T-helper 17 cell (primary cell): Measurements from ENCODE around the gene MYO7B. TPM values are rescaled to one million over a fixed set of nuclear protein-coding genes. Genes with fewer than 3 reads are reported as not detected.
A peak's percentile ranks its signal among the peaks of the same experiment; 100 is the strongest.

Experiments used
- ATAC-seq: fragments of 150-1000 bp; cut with Tn5 transposase; 2 replicates; pipeline ENCODE4 v1.10.0; 2021; ENCODE audit warnings: mild to moderate bottlenecking, moderate library complexity
- DNase-seq, 3 donors: peaks; one replicate each; pipeline versions ENCODE4 v3.0.0 to v3.0.0-alpha.2; 2020 to 2021
- H3K9me3 ChIP-seq: one replicate; pipeline ENCODE4 v1.7.0; 2013; ENCODE audit warnings: low read length, mild to moderate bottlenecking; ENCODE audit not compliant: control insufficient read depth, poor library complexity, severe bottlenecking
- H3K27ac Mint-ChIP-seq: one replicate; pipeline ENCODE4 v1.8.0; 2022; ENCODE audit warnings: mild to moderate bottlenecking, moderate library complexity, mixed read lengths
- H3K27me3 Mint-ChIP-seq: one replicate; pipeline ENCODE4 v1.8.0; 2022; ENCODE audit warnings: mixed read lengths
- H3K36me3 Mint-ChIP-seq: one replicate; pipeline ENCODE4 v1.8.0; 2022; ENCODE audit warnings: low read depth, mixed read lengths
- H3K4me1 Mint-ChIP-seq: one replicate; pipeline ENCODE4 v1.8.0; 2022; ENCODE audit warnings: mild to moderate bottlenecking, mixed read lengths
- H3K4me3 Mint-ChIP-seq: one replicate; pipeline ENCODE4 v1.8.0; 2022; ENCODE audit warnings: mild to moderate bottlenecking, moderate library complexity, mixed read lengths
- total RNA-seq, 4 donors: library from RNA in 2 of 4; stranded (reverse) in 2 of 4; gene quantifications; one replicate each; pipeline ENCODE4 v1.2.3 and lab custom pipeline; 2022 to 2026

Gene MYO7B
- total RNA-seq, 2 donors from 2014 or later: 0.23 to 0.75 TPM

DNA sequence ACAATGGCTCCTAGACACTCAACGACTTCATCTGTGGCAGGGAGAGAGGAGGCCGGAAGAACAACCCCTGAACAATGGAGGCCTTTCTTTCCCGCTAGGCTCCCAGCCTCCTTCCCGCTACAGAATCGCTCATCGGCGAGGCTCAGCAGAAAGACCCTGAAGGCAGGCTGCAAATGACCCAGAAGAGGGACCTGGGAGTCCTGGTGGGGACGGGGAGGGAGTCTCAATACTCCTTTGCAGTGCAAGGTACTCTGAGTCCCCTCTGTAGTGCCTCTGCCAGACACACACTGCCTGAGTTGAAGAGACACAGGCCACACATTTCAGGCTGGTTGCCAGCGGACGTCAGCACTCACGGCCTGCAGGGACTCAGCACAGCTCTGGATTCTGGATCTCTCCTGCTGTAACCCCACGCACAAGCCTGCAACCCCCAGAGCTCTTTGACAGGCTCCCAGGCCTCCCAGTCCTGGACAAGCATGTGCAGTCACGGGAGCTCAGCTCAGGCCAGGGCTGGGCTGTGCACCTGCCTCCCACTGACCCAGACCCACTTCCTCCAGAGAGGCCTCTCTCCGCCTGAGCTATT, 116.6 kb downstream of the MYO7B start:
- peaks cover 3% of the 10 kb centered on the region for H3K36me3 Mint-ChIP-seq
- peaks cover 17% of the 10 kb centered on the region for H3K4me1 Mint-ChIP-seq
- peaks cover 22% of the 10 kb centered on the region for H3K27me3 Mint-ChIP-seq
- ATAC-seq (no peak), DNase-seq (no peak)
- no peak overlapping the region for H3K27ac Mint-ChIP-seq
- H3K4me3 Mint-ChIP-seq: no peak overlapping the region
- H3K9me3 ChIP-seq: no peaks in the 10 kb centered on the region

DNA sequence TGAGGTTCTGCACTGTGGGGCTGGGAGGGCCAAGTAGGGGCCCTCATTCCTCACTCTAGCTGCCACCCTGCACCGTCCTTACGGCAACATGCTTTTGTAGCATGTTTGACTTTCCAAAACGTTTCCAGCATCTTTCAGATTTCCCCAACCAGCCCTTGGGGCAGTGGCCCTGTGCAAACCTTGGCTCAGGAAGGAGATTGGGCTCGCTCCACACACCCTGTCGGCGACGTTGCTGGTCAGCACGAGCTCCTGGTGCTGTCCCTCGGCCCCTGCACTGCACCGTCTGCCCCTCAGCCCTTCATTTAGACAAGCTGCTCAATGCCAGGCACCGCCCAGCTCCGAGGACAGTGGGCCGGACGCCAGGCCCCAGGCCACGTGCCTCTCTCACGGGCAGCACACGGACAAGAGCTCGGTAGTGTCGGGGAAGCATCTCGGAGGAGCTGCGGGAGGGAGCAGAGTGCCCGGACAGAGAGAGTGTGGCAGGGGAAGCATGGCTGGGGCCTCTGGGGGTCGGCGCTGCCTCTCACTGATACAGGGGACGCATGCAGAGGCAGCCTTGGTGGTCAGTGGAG, 117.4 kb downstream of the MYO7B start:
- Mint-ChIP-seq H3K4me3 (peak overlapping the region; percentile 36), H3K27me3 (peaks cover 26% of the 10 kb centered on the region), H3K27ac (no peak overlapping the region), H3K36me3 (peaks cover 3% of the 10 kb centered on the region), H3K4me1 (peaks cover 12% of the 10 kb centered on the region)
- no peaks in the 10 kb centered on the region for H3K9me3 ChIP-seq
- ATAC-seq (no peak), DNase-seq (no peak)

DNA sequence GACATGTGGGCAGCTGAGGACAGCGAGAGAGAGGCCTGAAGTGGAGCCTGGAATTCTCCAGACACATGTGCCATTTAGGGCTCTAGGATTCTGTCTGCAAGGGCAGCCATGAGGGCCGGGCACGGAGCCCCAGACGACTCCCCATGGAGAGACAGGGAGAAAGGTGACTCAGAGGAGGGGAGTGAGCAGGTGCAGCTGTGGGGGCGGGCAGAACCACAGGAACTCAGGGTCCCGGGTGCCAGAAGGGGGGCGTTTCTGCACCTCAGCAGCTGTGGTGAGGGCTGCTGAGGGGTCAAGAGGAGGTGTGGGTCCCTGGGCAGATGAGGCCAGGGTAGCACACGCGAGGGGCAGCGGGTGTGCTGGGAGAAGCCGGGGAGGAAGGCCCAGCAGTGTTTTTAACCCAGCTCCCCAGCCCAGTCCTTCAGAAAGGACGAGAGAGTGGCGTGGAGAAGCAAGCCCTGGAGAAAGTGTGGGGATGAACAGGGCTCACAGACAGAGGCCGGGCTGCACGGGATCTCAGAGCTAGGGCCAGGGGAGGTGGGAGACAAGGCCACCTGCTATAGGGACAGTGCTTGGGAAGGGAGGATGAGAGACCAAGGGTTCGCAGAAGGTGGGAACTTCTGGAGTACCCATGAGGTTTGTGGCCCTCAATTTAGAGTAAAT, 118.1 kb downstream of the MYO7B start:
- no peak for DNase-seq
- H3K4me1 Mint-ChIP-seq: peaks cover 9% of the 10 kb centered on the region
- H3K4me3 Mint-ChIP-seq: no peak overlapping the region
- peaks cover 3% of the 10 kb centered on the region for H3K36me3 Mint-ChIP-seq
- no peak for ATAC-seq
- no peak overlapping the region for H3K27ac Mint-ChIP-seq
- no peaks in the 10 kb centered on the region for H3K9me3 ChIP-seq
- H3K27me3 Mint-ChIP-seq: peaks cover 28% of the 10 kb centered on the region

DNA sequence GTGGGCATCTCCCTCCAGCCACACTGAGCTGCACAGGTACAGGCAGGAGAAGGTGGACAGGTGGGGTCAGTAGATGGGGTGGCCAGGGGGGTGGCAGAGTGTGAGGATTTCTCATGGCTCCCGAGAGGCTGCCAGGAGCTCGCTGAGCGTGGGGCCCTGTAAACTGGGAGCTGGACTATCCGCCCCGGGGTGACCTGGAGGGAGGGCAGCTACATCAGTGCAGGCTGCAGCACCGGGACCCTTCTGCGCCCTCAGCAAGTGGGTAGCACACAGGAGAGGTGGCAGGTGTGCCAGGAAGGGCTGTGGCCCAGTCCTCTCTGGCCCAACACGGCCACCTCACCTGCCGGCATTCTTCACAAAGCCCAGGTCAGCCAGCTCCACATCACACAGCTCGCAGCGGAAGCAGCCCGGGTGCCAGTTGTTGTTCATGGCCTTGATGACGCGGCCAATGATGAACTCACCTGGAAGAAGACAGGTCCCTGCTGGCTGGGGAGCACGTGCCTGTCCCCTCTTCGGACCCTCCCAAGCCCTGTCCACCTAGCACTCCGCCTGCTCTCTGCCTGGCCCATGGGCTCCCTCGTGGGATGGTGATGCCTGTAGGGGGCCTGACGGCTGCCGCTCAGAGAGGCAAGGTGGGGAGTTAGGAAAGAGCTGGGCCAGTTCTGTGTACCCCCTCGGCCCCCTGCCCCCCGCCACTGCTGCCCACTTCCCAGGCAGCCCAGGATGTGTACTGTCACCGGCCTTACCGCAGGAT, 118.8 kb downstream of the MYO7B start:
- H3K4me3 Mint-ChIP-seq: no peak overlapping the region
- peaks cover 4% of the 10 kb centered on the region for H3K4me1 Mint-ChIP-seq

DNA sequence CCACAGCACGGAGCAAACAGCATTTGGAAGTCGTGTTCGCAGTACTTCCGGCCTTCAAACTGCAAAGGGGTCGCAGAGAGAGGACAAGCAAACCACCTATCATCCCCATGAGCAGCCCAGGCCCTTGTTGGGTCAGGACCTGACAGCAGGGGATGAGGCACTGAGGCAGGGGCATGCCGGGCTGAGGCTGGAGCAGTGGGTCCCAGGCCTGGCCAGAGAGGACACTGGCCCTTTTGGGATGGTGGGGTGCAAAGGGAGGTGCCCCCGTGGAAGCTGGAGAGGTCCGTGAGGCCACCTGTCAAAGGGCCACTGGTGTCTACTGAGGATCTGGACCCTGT, 119.3 kb downstream of the MYO7B start:
- Mint-ChIP-seq H3K4me3 (no peak overlapping the region), H3K4me1 (peaks cover under 1% of the 10 kb centered on the region), H3K36me3 (peaks cover 3% of the 10 kb centered on the region), H3K27ac (no peak overlapping the region), H3K27me3 (peaks cover 35% of the 10 kb centered on the region)
- ATAC-seq: no peak
- DNase-seq: no peak
- no peaks in the 10 kb centered on the region for H3K9me3 ChIP-seq

More for the DNA sequence above, 118.8 kb downstream of the MYO7B start:
- ATAC-seq (no peak), DNase-seq (no peak)
- Mint-ChIP-seq H3K27me3 (peaks cover 34% of the 10 kb centered on the region), H3K36me3 (peaks cover 3% of the 10 kb centered on the region), H3K27ac (no peak overlapping the region)
- H3K9me3 ChIP-seq: no peaks in the 10 kb centered on the region

DNA sequence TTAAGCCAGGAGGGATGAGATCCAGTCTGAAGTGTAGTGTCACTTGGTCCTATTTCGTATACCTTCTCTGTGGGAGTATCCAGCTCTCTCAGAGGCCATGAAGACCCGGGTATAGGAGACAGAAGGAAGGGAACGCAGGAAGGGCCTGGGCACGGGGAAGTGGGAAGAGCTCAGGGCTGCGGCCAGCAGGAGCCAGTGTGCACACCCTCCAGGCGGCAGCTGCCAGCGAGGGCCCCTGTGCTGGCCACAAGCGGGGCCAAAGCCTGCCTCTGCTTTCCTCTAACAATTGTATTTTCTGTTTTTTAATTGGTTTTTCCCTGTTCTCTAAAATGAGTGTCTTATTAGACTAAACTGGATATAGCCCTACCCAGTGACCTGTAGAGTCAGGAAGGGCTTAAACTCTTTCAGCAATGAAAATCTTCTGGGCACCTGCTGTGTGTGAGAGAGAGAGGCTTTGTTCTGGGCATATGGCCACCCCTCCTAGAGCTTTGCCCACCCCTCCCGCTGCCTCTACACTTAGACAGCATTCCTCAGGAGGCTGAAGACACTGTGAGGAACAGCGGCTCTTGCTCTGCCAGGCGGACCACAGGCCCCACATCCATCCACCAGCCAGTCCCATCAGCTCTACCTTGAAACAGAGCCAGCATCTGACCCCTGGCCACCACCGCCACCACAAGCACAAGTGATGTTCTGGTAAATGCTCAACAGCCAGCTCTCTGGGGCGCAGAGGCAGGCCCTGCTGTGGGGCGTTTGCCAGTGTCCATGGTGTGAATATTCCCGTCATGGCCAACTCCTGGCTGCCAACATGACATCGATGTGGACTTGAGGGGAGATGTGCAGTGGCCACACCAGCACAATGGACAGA, 120.0 kb downstream of the MYO7B start:
- peaks cover 42% of the 10 kb centered on the region for H3K27me3 Mint-ChIP-seq
- DNase-seq: no peak
- H3K4me3 Mint-ChIP-seq: no peak overlapping the region
- no peaks in the 10 kb centered on the region for H3K9me3 ChIP-seq
- no peak for ATAC-seq
- peaks cover 3% of the 10 kb centered on the region for H3K36me3 Mint-ChIP-seq
- no peak overlapping the region for H3K27ac Mint-ChIP-seq
- no peaks in the 10 kb centered on the region for H3K4me1 Mint-ChIP-seq

DNA sequence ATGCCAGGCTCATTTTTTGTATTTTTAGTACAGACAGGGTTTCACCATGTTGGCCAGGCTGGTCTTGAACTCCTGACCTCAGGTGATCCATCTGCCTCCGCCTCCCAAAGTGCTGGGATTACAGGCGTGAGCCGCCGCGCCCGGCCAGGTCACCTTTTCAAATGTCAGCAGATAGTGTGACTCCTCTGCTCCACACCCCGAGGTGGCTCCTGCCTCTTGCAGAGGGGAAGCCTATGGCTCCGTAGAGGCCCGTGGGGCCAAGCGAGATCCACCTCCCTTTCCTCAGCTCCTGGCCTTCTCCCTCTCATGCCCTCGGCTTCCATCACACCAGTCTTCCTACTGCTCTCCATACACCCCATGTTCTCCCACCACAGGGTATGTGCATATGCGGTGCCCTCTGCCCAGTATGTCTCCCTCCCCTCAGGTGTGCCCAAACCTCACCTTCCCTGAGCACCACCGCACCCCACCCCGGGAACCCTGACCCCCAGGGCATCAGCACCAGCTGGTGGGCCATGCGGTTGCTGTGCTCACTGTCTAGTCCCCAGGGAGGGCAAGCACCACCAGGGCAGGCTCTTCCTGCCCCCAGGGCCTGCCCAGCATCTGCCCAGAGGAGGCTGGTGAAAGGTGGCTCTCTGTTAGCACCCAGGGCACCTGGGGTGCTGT, 121.2 kb downstream of the MYO7B start:
- Mint-ChIP-seq H3K4me3 (no peak overlapping the region), H3K36me3 (peaks cover 3% of the 10 kb centered on the region), H3K27me3 (peaks cover 48% of the 10 kb centered on the region), H3K27ac (no peak overlapping the region), H3K4me1 (no peaks in the 10 kb centered on the region)
- no peak for DNase-seq
- H3K9me3 ChIP-seq: no peaks in the 10 kb centered on the region
- no peak for ATAC-seq

DNA sequence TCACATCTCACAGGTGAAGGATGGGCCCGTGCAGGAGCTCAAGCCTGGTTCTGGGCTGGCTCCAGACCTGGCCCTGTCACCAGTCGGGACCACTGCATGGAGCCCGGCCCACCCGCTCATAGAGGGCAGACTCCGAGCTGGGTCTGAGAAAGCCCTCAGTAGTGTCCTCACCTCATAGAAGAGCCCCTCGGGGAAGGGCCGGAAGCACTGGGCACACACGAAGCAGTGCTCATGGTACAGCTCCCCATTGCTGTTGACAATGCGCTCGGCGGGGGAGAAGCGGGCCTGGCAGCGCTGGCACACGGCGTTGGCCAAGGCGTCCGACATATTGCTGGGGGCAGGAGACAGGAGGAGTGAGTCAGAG, 121.7 kb downstream of the MYO7B start:
- no peak overlapping the region for H3K27ac Mint-ChIP-seq
- H3K9me3 ChIP-seq: no peaks in the 10 kb centered on the region
- no peak overlapping the region for H3K4me3 Mint-ChIP-seq
- ATAC-seq (no peak), DNase-seq (no peak)
- H3K36me3 Mint-ChIP-seq: peaks cover 3% of the 10 kb centered on the region
- H3K27me3 Mint-ChIP-seq: peaks cover 53% of the 10 kb centered on the region
- H3K4me1 Mint-ChIP-seq: no peaks in the 10 kb centered on the region

DNA sequence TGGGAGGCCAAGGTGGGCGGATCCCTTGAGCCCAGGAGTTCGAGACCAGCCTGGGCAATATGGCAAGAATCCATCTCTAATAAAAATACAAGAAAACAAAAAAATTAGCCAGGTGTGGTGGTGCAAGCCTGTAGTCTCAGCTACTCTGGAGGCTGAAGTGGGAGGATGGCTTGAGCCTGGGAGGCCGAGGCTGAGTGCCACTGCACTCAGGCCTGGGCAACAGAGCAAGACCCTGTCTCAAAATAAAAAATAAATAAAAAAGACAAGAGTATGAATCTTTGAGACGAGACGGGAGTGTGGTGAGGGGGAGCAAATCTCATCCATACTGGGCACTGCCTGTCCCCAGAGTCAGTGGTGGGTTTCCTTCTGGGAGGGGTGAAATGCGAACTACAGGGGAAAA, 122.7 kb downstream of the MYO7B start:
- Mint-ChIP-seq H3K27ac (no peak overlapping the region), H3K36me3 (peaks cover 3% of the 10 kb centered on the region), H3K4me1 (no peaks in the 10 kb centered on the region), H3K4me3 (no peak overlapping the region), H3K27me3 (peaks cover 55% of the 10 kb centered on the region)
- H3K9me3 ChIP-seq: no peaks in the 10 kb centered on the region
- ATAC-seq (no peak), DNase-seq (no peak)

DNA sequence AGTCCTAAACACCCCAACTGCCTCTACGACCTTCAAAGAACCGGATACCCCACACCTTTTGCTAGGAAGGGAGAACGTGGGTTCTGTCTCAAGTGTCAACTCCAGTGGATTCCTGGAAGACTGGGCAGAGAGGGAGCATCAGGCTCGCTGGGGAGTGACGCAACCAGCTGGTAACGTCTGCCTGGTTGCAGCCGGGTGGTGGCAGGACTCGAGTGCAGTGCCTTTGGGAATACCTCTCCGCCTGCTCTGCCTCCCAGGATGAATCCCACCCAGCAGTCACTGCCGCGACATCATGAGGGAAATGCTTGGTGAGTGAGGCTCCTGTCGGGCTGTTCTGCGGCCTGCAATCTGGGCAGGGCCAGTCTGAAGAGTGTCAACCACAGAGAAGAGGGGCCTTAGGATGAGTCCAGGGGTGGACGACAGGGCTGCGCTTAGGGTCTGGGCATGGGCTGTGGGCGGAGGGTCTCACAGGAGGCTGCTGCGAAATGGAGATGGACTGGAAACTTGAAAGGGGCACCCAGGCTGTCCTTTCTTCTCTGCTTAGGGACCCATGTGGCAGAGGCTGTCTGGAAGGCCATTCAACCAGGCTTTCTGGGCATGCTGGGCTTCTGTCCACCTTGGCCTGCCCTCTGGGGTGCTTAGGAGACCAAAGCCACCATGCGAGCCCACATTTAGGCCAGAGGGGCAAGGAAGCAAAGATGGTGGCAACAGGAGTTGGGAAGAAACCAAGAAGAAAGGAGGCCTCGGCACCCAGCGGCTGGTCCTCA, 123.3 kb downstream of the MYO7B start:
- peaks cover 1% of the 10 kb centered on the region for H3K36me3 Mint-ChIP-seq
- no peak overlapping the region for H3K27ac Mint-ChIP-seq
- no peaks in the 10 kb centered on the region for H3K9me3 ChIP-seq
- no peak overlapping the region for H3K4me3 Mint-ChIP-seq
- peaks cover 57% of the 10 kb centered on the region for H3K27me3 Mint-ChIP-seq
- DNase-seq (no peak), ATAC-seq (no peak)
- no peaks in the 10 kb centered on the region for H3K4me1 Mint-ChIP-seq

DNA sequence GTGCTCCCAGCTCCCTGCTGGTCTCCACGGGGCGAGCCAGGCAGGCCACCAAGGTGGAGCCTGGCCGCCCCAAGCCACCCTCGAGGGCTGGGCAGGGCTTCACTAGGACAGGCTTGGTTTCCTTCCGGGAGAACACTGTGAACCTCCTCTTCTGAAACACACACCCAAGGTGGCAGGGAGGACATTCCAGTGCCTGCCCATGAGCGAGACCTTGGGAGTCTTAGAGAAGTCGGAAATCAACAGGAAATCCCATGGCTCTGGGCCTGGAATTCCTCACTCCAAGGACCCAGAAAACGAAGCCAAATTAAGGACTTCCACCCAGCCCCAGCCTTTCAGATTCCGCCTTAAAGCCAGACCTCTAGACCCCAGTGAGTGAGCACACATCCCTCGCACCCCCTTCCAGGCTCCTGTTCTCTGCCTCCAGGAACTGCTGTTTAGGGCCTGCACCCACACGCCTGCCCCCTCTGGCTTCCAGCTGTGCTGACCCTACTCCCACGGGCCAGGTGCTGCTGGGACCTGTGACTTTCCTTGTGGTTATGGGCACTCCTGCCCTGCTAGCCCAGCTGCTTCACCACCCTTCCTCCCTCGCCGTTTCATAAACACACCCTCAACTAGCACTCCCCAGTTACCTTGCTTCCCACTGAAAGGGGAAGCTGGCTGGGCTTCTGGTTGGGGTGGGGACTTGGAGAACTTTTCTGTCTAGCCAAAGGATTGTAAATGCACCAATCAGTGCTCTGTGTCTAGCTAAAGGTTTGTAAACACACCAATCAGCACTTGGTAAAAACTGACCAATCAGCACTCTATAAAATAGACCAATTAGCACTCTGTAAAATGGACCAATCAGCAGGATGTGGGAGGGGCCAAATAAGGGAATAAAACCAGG, 124.2 kb downstream of the MYO7B start:
- Mint-ChIP-seq H3K4me1 (no peaks in the 10 kb centered on the region), H3K36me3 (no peaks in the 10 kb centered on the region), H3K27ac (no peak overlapping the region), H3K27me3 (peaks cover 58% of the 10 kb centered on the region), H3K4me3 (no peak overlapping the region)
- H3K9me3 ChIP-seq: no peaks in the 10 kb centered on the region
- DNase-seq: no peak
- no peak for ATAC-seq
